GM23338 (cell line): Measurements from ENCODE around the gene IL36A. TPM values are rescaled to one million over a fixed set of nuclear protein-coding genes. Genes with fewer than 3 reads are reported as not detected.

Experiments used
- ATAC-seq: fragments of 200-7000 bp; cut with Tn5 transposase; 3 replicates; pipeline ENCODE4 v1.9.1; 2020
- DNase-seq: peaks from one replicate; pipeline ENCODE4 v3.0.0-alpha.2; 2015; ENCODE audit warnings: low spot score
- H2AFZ ChIP-seq: fragments of 200-600 bp; sonication (generic); 2 replicates; pipeline ENCODE4 v1.8.0; 2016; ENCODE audit warnings: antibody characterized with exemption, mild to moderate bottlenecking, moderate library complexity
- H3F3A ChIP-seq: fragments of 200-600 bp; sonication (generic); replicated peaks from 2 replicates; pipeline ENCODE4 v1.8.0; 2017; ENCODE audit warnings: antibody characterized with exemption, mixed run types, low read depth
- H3K27ac ChIP-seq: fragments of 200-600 bp; sonication (generic); 2 replicates; pipeline ENCODE4 v1.6.1; 2016; ENCODE audit warnings: low read depth
- H3K27me3 ChIP-seq: fragments of 200-600 bp; sonication (generic); 2 replicates; pipeline ENCODE4 v1.8.0; 2016; ENCODE audit warnings: mild to moderate bottlenecking, mixed run types, moderate library complexity; ENCODE audit not compliant: insufficient read depth
- H3K36me3 ChIP-seq: fragments of 200-600 bp; sonication (generic); 2 replicates; pipeline ENCODE4 v1.8.0; 2016; ENCODE audit warnings: mild to moderate bottlenecking; ENCODE audit not compliant: insufficient read depth
- H3K4me1 ChIP-seq: fragments of 200-600 bp; sonication (generic); 2 replicates; pipeline ENCODE4 v1.8.0; 2016; ENCODE audit warnings: mild to moderate bottlenecking, moderate library complexity; ENCODE audit not compliant: insufficient read depth
- H3K4me2 ChIP-seq: fragments of 200-600 bp; sonication (generic); 2 replicates; pipeline ENCODE4 v1.7.1; 2017; ENCODE audit warnings: mixed run types
- H3K4me3 ChIP-seq: fragments of 200-600 bp; sonication (generic); 2 replicates; pipeline ENCODE4 v1.6.1; 2016; ENCODE audit warnings: mixed run types
- H3K79me2 ChIP-seq: fragments of 200-600 bp; sonication (generic); replicated peaks from 2 replicates; pipeline ENCODE4 v1.8.0; 2017; ENCODE audit warnings: mild to moderate bottlenecking; ENCODE audit not compliant: insufficient read depth
- H3K9me2 ChIP-seq: fragments of 200-600 bp; sonication (generic); 2 replicates; pipeline ENCODE4 v1.8.0; 2017; ENCODE audit not compliant: insufficient read depth
- H4K20me1 ChIP-seq: fragments of 200-600 bp; sonication (generic); replicated peaks from 2 replicates; pipeline ENCODE4 v1.8.0; 2017; ENCODE audit warnings: mild to moderate bottlenecking; ENCODE audit not compliant: insufficient read depth
- H3K27ac Mint-ChIP-seq: 2 replicates; pipeline ENCODE4 v1.8.0; 2020; ENCODE audit warnings: inconsistent platforms, mild to moderate bottlenecking, moderate library complexity, mixed read lengths
- H3K27me3 Mint-ChIP-seq: 3 replicates; pipeline ENCODE4 v1.8.0; 2022; ENCODE audit warnings: low read depth, mild to moderate bottlenecking, moderate library complexity, mixed read lengths, inconsistent platforms; ENCODE audit not compliant: insufficient read depth, poor library complexity
- H3K36me3 Mint-ChIP-seq: 3 replicates; pipeline ENCODE4 v1.8.0; 2021; ENCODE audit warnings: low read depth, mild to moderate bottlenecking, inconsistent platforms, moderate library complexity, mixed read lengths
- H3K4me1 Mint-ChIP-seq: 3 replicates; pipeline ENCODE4 v1.8.0; 2020; ENCODE audit warnings: mild to moderate bottlenecking, inconsistent platforms, mixed read lengths
- H3K4me3 Mint-ChIP-seq: 3 replicates; pipeline ENCODE4 v1.8.0; 2021; ENCODE audit warnings: moderate library complexity, mild to moderate bottlenecking, inconsistent platforms, mixed read lengths
- H3K9me3 Mint-ChIP-seq: 3 replicates; pipeline ENCODE4 v1.8.0; 2020; ENCODE audit warnings: moderate library complexity, mild to moderate bottlenecking, inconsistent platforms, mixed read lengths
- CREB1 ChIP-seq: fragments of 250-450 bp; sonication (Bioruptor Pico); IDR thresholded peaks from 2 replicates; pipeline ENCODE4 v1.5.0; 2020; ENCODE audit warnings: low read depth, mild to moderate bottlenecking, moderate library complexity
- EZH2 ChIP-seq: fragments of 200-600 bp; sonication (generic); IDR thresholded peaks from one replicate; pipeline ENCODE4 v1.8.0; 2017; ENCODE audit warnings: antibody characterized with exemption, mild to moderate bottlenecking, low read depth; ENCODE audit not compliant: unreplicated experiment
- EZH2phosphoT487 ChIP-seq: fragments of 200-600 bp; sonication (generic); IDR thresholded peaks from one replicate; pipeline ENCODE4 v1.8.1; 2018; ENCODE audit warnings: antibody characterized with exemption; ENCODE audit not compliant: unreplicated experiment
- JUNB ChIP-seq: IDR thresholded peaks from one replicate; pipeline ENCODE4 v1.6.1; 2016; ENCODE audit warnings: antibody characterized with exemption; ENCODE audit not compliant: unreplicated experiment
- NANOG ChIP-seq: IDR thresholded peaks from 2 replicates; pipeline ENCODE4 v1.6.1; 2016; ENCODE audit warnings: antibody characterized with exemption, borderline replicate concordance
- POLR2AphosphoS5 ChIP-seq: IDR thresholded peaks from 2 replicates; pipeline ENCODE4 v1.6.1; 2016; ENCODE audit warnings: antibody characterized with exemption, low read depth
- STAT1 ChIP-seq: IDR thresholded peaks from one replicate; pipeline ENCODE4 v1.6.1; 2016; ENCODE audit warnings: antibody characterized with exemption; ENCODE audit not compliant: unreplicated experiment
- ZNF114 ChIP-seq: fragments of 250-450 bp; sonication (Bioruptor Pico); IDR thresholded peaks from 2 replicates; pipeline ENCODE4 v1.5.0; 2020; ENCODE audit warnings: mild to moderate bottlenecking, moderate library complexity
- ZNF331 ChIP-seq: fragments of 250-450 bp; sonication (Bioruptor Pico); IDR thresholded peaks from 2 replicates; pipeline ENCODE4 v1.5.0; 2020; ENCODE audit warnings: low read depth, mild to moderate bottlenecking, moderate library complexity
- polyA plus RNA-seq: library from polyadenylated mRNA; unstranded; fragments of >200 nt; fragmentation: Nextera tagmentation; extraction: Ambion mirVana; gene quantifications from 2 replicates; pipeline ENCODE4 v1.2.1, GENCODE V29; 2016
- total RNA-seq: library from RNA; depleted of rRNA; stranded (reverse); fragments of >200 nt; shearing (Covaris generic); gene quantifications from 2 replicates; pipeline ENCODE4 v1.2.3, GENCODE V29; 2014
- TF ChIP-seq, protein P1 (sequence below), 2 experiments: fragments of 200-600 bp in 1 of 2; sonication (generic) in 1 of 2; conservative IDR thresholded peaks; 2 replicates each; pipeline versions ENCODE4 v1.5.1 to v1.6.1; 2016 to 2017; ENCODE audit warnings: antibody characterized with exemption in 2 of 2, low read depth in 2 of 2, mild to moderate bottlenecking in 2 of 2, moderate library complexity in 1 of 2
- TF ChIP-seq, protein P2 (sequence below): IDR thresholded peaks from 2 replicates; pipeline ENCODE4 v1.6.1; 2016; ENCODE audit warnings: antibody characterized with exemption
- TF ChIP-seq, protein P3 (sequence below): IDR thresholded peaks from one replicate; pipeline ENCODE4 v1.6.1; 2018; ENCODE audit warnings: antibody characterized with exemption; ENCODE audit not compliant: unreplicated experiment
- TF ChIP-seq, protein P4 (sequence below): fragments of 250-450 bp; sonication (Bioruptor Pico); IDR thresholded peaks from 2 replicates; pipeline ENCODE4 v1.5.0; 2020; ENCODE audit warnings: mild to moderate bottlenecking, moderate library complexity

Gene IL36A
- total and polyA plus RNA-seq, 2 experiments from 2014 or later: not detected

DNA sequence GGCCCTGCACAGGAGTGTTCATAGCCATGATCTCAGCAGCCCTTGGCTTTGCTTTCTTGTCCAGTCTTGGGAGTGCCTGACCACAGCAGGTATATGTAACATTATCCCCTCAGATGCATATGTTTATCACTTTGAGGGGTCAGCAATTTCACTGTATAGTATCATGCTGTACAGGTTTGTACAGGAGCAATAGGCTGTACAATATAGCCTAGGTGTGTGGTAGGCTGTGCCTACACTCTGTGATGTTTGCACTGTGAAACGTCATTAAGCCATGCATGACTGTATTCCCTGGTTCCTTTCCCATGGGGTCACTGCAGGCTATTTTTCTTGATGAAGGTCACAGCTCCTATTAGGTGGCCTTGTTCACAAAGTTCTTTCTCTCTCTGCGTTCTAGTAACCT lies 32.1 kb upstream of the IL36A start:
- H2AFZ ChIP-seq: no peak overlapping the region
- no peaks in the 10 kb centered on the region for H3K4me1 Mint-ChIP-seq
- no peaks in the 10 kb centered on the region for H4K20me1 ChIP-seq
- H3K36me3 Mint-ChIP-seq: no peaks in the 10 kb centered on the region
- H3K4me1 ChIP-seq: no peaks in the 10 kb centered on the region
- DNase-seq (no peak), ATAC-seq (no peak)
- H3K27me3 ChIP-seq: no peaks in the 10 kb centered on the region
- H3K27ac ChIP-seq: no peak overlapping the region
- H3K27me3 Mint-ChIP-seq: peaks cover 2% of the 10 kb centered on the region
- no peak overlapping the region for H3K4me3 Mint-ChIP-seq
- no peaks in the 10 kb centered on the region for H3K36me3 ChIP-seq
- H3K9me2 ChIP-seq: 0 out of 2 replicates have a peak, but pooled peaks cover 3% of the 10 kb centered on the region
- no peaks in the 10 kb centered on the region for H3K9me3 Mint-ChIP-seq
- no peaks in the 10 kb centered on the region for H3K79me2 ChIP-seq
- no peak overlapping the region for H3K27ac Mint-ChIP-seq
- H3K4me3 ChIP-seq: no peak overlapping the region
- H3K4me2 ChIP-seq: no peak overlapping the region
- TF ChIP-seq STAT1 (no peak), EZH2 (no peak), CREB1 (no peak), NANOG (no peak), ZNF331 (CRISPR knock-in tag) (no peak), EZH2phosphoT487 (no peak), POLR2AphosphoS5 (no peak), ZNF114 (CRISPR knock-in tag) (no peak), JUNB (no peak)
- TF ChIP-seq, protein P1, sequence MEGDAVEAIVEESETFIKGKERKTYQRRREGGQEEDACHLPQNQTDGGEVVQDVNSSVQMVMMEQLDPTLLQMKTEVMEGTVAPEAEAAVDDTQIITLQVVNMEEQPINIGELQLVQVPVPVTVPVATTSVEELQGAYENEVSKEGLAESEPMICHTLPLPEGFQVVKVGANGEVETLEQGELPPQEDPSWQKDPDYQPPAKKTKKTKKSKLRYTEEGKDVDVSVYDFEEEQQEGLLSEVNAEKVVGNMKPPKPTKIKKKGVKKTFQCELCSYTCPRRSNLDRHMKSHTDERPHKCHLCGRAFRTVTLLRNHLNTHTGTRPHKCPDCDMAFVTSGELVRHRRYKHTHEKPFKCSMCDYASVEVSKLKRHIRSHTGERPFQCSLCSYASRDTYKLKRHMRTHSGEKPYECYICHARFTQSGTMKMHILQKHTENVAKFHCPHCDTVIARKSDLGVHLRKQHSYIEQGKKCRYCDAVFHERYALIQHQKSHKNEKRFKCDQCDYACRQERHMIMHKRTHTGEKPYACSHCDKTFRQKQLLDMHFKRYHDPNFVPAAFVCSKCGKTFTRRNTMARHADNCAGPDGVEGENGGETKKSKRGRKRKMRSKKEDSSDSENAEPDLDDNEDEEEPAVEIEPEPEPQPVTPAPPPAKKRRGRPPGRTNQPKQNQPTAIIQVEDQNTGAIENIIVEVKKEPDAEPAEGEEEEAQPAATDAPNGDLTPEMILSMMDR (conservative IDR thresholded peaks at IDR 0.05; ENCODE audit: low read depth in 2 of 2): no peak
- TF ChIP-seq, protein P2, sequence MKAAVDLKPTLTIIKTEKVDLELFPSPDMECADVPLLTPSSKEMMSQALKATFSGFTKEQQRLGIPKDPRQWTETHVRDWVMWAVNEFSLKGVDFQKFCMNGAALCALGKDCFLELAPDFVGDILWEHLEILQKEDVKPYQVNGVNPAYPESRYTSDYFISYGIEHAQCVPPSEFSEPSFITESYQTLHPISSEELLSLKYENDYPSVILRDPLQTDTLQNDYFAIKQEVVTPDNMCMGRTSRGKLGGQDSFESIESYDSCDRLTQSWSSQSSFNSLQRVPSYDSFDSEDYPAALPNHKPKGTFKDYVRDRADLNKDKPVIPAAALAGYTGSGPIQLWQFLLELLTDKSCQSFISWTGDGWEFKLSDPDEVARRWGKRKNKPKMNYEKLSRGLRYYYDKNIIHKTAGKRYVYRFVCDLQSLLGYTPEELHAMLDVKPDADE: no peak
- TF ChIP-seq, protein P3, sequence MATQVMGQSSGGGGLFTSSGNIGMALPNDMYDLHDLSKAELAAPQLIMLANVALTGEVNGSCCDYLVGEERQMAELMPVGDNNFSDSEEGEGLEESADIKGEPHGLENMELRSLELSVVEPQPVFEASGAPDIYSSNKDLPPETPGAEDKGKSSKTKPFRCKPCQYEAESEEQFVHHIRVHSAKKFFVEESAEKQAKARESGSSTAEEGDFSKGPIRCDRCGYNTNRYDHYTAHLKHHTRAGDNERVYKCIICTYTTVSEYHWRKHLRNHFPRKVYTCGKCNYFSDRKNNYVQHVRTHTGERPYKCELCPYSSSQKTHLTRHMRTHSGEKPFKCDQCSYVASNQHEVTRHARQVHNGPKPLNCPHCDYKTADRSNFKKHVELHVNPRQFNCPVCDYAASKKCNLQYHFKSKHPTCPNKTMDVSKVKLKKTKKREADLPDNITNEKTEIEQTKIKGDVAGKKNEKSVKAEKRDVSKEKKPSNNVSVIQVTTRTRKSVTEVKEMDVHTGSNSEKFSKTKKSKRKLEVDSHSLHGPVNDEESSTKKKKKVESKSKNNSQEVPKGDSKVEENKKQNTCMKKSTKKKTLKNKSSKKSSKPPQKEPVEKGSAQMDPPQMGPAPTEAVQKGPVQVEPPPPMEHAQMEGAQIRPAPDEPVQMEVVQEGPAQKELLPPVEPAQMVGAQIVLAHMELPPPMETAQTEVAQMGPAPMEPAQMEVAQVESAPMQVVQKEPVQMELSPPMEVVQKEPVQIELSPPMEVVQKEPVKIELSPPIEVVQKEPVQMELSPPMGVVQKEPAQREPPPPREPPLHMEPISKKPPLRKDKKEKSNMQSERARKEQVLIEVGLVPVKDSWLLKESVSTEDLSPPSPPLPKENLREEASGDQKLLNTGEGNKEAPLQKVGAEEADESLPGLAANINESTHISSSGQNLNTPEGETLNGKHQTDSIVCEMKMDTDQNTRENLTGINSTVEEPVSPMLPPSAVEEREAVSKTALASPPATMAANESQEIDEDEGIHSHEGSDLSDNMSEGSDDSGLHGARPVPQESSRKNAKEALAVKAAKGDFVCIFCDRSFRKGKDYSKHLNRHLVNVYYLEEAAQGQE: no peak
- TF ChIP-seq, protein P4, sequence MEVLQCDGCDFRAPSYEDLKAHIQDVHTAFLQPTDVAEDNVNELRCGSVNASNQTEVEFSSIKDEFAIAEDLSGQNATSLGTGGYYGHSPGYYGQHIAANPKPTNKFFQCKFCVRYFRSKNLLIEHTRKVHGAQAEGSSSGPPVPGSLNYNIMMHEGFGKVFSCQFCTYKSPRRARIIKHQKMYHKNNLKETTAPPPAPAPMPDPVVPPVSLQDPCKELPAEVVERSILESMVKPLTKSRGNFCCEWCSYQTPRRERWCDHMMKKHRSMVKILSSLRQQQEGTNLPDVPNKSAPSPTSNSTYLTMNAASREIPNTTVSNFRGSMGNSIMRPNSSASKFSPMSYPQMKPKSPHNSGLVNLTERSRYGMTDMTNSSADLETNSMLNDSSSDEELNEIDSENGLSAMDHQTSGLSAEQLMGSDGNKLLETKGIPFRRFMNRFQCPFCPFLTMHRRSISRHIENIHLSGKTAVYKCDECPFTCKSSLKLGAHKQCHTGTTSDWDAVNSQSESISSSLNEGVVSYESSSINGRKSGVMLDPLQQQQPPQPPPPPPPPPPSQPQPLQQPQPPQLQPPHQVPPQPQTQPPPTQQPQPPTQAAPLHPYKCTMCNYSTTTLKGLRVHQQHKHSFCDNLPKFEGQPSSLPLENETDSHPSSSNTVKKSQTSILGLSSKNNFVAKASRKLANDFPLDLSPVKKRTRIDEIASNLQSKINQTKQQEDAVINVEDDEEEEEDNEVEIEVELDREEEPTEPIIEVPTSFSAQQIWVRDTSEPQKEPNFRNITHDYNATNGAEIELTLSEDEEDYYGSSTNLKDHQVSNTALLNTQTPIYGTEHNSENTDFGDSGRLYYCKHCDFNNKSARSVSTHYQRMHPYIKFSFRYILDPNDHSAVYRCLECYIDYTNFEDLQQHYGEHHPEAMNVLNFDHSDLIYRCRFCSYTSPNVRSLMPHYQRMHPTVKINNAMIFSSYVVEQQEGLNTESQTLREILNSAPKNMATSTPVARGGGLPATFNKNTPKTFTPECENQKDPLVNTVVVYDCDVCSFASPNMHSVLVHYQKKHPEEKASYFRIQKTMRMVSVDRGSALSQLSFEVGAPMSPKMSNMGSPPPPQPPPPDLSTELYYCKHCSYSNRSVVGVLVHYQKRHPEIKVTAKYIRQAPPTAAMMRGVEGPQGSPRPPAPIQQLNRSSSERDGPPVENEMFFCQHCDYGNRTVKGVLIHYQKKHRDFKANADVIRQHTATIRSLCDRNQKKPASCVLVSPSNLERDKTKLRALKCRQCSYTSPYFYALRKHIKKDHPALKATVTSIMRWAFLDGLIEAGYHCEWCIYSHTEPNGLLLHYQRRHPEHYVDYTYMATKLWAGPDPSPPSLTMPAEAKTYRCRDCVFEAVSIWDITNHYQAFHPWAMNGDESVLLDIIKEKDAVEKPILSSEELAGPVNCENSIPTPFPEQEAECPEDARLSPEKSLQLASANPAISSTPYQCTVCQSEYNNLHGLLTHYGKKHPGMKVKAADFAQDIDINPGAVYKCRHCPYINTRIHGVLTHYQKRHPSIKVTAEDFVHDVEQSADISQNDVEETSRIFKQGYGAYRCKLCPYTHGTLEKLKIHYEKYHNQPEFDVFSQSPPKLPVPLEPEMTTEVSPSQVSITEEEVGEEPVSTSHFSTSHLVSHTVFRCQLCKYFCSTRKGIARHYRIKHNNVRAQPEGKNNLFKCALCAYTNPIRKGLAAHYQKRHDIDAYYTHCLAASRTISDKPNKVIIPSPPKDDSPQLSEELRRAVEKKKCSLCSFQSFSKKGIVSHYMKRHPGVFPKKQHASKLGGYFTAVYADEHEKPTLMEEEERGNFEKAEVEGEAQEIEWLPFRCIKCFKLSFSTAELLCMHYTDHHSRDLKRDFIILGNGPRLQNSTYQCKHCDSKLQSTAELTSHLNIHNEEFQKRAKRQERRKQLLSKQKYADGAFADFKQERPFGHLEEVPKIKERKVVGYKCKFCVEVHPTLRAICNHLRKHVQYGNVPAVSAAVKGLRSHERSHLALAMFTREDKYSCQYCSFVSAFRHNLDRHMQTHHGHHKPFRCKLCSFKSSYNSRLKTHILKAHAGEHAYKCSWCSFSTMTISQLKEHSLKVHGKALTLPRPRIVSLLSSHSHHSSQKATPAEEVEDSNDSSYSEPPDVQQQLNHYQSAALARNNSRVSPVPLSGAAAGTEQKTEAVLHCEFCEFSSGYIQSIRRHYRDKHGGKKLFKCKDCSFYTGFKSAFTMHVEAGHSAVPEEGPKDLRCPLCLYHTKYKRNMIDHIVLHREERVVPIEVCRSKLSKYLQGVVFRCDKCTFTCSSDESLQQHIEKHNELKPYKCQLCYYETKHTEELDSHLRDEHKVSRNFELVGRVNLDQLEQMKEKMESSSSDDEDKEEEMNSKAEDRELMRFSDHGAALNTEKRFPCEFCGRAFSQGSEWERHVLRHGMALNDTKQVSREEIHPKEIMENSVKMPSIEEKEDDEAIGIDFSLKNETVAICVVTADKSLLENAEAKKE (CRISPR knock-in tag): no peak
- no peaks in the 10 kb centered on the region for H3F3A ChIP-seq
